HG02973 (cell line): ENCODE results near the gene KDM6A.
A peak's percentile ranks its signal among the peaks of the same experiment; 100 is the strongest.
"Not testable (repeated sequence)": the region's sequence is repeated elsewhere in the genome, so short reads cannot be mapped to it uniquely, and the experiment has no call there.

Experiments
- ATAC-seq: cut with Tn5 transposase; IDR thresholded peaks from one replicate; pipeline ENCODE4 v1.9.1; 2021; ENCODE audit warnings: moderate library complexity; ENCODE audit not compliant: unreplicated experiment

Gene KDM6A

DNA sequence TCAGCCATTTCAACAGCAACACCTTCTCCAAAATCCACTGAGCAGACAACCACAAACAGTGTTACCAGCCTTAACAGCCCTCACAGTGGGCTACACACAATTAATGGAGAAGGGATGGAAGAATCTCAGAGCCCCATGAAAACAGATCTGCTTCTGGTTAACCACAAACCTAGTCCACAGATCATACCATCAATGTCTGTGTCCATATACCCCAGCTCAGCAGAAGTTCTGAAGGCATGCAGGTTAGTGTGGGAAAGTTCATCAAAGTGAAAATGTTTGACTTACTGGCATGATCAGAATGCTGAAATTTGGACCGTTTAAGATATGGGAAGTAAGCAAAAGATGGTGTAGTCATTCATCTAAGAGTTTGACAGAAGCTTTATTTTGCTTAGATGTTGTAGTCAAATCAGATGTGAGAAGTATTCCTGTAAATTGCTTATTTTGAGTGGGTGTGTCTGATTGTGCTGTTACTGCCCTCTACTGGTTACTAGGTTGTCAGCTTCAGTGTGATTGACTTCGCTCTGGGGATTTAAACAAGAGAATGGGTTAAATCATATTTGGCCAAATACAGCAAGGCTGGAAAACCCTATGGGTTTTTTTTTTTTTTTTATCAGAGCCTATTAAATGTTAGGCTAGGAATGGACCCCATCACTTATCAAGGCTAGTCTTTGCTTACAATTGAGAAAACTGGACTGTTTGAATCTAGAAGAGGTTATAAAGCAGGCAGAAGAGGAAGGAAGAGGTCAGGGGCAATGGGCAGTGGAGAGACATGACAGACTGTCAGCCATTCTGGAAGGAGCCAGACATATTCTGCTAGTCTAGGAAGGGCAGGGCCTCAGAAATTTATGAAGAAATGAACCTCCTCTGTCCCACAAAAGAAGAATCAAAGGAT is 197.4 kb downstream of the KDM6A start:
- ATAC-seq, result no peak

DNA sequence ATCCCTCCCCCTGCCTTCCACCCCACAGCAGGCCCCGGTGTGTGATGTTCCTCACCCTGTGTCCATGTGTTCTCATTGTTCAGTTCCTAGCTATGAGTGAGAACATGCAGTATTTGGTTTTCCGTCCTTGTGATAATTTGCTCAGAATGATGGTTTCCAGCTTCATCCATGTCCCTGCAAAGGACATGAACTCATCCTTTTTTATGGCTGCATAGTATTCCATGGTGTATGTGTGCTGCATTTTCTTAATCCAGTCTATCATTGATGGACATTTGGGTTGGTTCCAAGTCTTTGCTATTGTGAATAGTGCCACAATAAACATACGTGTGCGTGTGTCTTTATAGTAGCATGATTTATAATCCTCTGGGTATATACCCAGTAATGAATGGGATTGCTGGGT is 200.0 kb downstream of the KDM6A start:
- ATAC-seq, result not testable (repeated sequence)

DNA sequence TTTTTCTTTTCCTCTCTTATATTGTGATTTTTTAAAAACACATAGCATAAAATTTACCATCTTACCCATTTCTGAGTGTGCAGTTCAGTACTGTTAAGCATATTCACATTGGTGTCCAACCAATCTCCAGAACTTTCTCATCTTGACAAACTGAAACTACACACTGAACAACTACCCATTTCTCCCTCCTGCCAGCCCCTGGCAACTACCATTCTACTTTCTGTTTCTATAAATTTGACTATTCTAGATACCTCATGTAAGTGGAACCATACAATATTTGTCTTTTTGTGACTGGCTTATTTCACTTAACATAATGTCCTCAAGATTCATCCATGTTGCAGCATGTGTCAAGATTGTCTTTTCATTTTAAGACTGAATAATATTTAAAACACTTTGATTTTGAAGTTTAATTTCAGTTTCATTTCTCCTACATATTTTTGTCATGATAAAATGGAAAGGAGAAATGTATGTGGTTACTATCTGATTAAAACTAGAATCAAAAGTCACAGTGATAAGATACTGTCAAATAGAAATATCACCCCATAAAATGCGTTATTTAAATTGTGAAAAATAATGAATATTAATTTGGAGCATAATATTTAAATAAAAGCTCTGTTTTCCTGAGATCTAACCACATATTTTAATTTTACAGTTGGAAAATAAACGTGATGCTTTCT is 204.9 kb downstream of the KDM6A start:
- ATAC-seq, result peak; percentile 54

DNA sequence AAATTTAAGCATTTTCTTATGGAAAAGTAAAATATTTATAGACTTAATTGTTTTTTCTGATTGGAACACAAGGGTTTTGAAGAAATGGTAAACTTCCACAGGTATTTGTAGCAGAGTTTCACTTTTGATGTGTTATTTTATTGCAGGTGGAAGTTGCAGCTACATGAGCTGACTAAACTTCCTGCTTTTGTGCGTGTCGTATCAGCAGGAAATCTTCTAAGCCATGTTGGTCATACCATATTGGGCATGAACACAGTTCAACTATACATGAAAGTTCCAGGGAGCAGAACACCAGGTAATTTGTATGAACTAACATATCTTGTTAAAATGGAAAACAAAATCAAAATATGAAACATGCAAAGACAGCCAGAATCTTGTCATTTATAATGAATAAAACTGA is 210.3 kb downstream of the KDM6A start:
- no peak for ATAC-seq

DNA sequence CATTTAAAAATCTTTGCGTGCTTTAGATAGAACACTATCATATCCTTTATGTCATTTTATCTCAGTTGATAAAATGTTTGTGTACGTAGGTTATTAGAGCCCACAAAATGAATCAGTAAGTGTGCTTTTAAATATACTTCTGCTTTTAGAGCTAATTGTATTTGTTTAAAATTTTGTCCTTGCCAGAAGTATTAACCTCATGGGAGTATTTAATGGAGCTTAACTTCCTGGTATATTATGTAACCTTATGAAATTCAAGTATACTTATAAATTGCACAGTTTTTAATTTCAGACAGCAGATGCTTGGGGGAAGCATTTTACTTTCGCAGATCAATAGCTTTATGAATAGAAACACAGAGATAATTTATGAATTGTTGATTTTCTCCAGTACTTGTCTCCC is 237.5 kb downstream of the KDM6A start:
- no peak for ATAC-seq

- no peak for ATAC-seq
Measured at GRCh38 chrX:45126158-45126557, 253.2 kb downstream of the KDM6A start.

GRCh38 chrX:45128896-45129454 is 256.0 kb downstream of the KDM6A start:
- ATAC-seq, result no peak

DNA sequence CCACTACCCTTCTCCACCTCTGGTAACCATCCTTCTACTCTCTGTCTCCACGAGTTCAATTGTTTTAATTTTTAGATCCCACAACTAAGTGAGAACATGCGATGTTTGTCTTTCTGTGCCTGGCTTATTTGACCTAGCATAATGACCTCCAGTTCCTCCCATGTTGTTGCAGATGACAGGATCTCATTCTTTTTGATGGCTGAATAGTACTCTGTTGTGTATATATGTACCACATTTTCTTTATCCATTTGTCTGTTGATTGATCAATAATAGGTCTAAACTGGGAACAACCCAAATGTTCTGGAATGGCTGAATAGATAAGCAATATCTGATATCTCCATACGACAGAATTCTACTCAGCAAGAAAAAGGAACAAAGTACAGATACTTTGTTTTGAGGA is 260.5 kb downstream of the KDM6A start:
- ATAC-seq, result no peak

GRCh38 chrX:45134315-45134731 is 261.3 kb downstream of the KDM6A start:
- ATAC-seq, result no peak

DNA sequence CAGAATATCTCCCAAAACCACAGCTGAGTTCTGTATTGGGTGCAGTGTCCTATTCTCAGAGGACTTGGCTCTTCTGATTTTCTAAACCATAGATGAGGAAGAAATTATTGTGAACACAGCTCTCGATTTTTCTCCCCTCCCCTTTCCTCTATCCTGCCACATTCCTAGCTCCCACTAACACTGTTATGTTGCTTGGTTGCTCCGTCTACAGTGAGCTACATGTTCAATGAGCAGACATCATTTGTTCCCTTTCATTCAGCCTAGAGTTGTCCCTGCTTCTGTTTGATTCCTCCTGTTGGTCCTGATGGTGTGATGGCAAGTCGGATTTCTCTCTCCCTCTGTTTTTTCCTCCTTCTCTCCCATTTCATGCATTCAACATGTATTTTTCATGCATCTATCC is 261.8 kb downstream of the KDM6A start:
- no peak for ATAC-seq

DNA sequence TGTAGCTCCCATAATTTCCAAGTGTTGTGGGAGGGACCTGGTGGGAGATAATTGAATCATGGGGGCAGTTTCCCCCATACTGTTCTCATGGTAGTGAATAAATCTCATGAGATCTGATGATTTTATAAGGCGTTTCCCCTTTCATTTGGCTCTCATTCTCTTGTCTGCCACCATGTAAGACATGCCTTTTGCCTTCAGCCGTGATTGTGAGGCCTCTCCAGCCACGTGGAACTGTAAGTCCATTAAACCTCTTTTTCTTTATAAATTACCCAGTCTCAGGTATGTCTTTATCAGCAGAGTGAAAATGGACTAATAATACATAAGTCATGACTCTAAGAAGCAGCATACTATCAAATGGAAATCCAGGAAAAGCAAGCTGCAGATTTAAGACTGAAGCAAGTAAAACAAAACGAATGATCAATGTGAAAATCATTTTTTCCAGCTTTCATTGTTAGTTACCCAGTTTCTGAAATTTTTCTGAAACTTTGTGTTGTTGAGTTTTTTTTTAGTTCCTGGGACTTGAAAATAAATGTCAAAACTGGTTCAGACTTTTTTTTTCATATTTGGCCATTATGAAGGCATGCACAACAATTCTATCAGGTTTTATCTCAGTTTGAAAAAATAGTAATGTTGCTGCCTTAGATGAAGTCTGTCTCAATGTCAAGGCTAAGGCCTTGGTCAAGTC is 262.5 kb downstream of the KDM6A start:
- ATAC-seq, result not testable (repeated sequence)

GRCh38 chrX:45137531-45137930 is 264.5 kb downstream of the KDM6A start:
- no peak for ATAC-seq

- no peak for ATAC-seq
Measured at GRCh38 chrX:45138525-45138924, 265.5 kb downstream of the KDM6A start.

DNA sequence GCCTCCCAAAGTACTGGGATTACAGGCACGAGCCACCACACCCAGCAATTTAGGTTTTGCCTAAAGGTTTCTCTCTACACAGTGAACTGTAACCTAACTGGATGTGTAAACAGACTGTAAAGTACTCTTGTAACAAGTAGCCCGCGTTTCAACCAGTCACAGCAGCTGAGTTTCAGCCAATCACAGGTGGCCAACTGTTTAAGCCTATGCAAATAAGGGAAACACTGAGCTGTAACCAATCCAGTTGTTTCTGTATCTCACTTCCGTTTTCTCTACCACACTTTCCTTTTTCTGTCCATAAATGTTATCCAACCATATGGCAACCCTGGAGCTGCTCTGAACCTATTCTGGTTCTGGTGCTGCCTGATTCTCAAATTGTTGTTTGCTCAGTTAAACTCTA is 267.8 kb downstream of the KDM6A start:
- no peak for ATAC-seq

DNA sequence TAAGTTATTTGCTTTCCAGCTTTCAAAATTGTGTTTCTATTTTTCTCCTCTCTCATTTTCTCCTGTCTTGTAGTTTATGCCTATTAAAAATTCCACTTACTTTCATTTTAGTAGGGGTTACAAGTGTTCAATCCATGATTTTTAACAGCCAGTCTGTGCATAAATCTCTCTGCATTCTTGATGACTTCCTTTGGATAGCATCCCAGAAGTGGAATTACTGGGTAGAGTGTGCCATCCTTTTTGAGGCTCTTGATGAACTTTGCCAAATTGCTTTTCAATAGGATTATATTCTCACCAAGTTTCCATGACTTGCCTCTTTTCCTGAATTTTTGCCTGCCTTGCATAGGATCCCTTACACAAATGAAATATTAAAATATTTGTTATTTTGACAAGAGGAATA is 269.2 kb downstream of the KDM6A start:
- ATAC-seq, result no peak

DNA sequence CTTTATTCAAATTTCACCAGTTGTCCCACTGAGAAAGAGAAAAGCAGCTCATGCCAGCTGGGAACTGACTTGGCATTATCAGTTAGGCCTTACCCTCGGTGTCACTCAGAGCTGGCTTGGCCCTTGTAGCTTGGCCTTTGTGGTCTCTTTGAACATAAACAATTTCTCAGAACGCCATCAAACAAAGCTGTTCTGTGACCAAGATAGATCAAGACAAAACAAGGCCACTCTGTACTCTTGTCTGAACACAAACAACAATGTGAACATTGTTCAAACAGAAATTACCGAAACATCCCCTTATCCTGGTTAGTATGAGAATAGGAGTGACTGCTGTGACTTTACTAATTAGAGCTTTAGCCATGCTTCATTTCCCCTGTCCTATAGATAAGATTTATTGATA is 270.5 kb downstream of the KDM6A start:
- ATAC-seq, result no peak

DNA sequence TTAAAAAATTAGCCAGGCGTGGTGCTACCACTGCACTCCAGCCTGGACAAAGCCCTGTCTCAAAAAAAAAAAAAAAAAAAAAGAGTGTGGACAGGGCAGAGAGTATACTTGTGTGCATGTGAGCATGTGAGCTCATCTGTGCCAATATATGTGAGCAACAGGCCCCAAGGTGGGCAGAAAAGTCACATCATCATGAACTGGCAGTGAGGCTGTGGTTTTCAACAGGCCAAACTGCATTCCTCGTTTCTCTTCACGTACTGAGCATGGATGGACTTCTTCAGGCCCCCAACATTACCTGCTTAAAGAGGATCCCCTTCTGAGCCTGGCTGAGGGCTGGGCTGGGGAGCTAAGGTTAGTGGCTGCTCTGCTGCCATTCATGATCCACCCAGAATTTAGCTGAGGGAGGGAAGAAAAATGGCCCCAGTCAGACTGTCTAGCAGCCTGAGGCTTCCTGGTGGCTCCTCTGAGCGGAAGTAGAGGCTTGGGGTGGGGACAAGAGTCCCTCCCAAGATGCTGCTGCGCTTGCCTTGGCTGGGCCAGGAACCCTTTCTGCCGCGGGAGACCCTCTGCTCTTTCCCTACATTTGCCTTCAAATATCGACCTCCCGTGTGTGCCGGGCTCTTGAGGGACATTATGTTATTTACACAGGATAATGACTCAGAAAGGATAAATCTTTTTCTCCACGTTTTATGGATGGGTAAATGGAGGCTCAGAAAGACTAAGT is 272.7 kb downstream of the KDM6A start:
- ATAC-seq, result no peak

DNA sequence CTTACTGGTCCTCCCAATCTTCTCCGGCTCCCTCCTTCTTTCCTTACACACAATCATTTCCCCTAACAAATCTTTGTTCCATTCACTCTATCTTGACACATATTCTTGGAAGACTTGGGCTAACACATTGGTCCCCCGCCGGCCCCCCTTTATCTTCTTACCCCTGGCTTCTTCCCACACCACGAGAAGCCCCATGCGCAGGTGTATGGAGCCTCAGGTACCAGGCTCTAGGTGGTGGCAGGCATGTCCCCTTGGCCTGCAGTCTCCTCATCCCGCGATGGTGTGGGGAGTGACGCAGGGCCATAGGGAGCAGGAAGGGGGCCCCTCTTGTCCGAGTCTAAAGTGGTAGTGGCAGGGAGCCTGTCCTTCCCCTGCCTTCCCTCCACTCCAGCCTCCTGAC is 277.8 kb downstream of the KDM6A start:
- no peak for ATAC-seq

DNA sequence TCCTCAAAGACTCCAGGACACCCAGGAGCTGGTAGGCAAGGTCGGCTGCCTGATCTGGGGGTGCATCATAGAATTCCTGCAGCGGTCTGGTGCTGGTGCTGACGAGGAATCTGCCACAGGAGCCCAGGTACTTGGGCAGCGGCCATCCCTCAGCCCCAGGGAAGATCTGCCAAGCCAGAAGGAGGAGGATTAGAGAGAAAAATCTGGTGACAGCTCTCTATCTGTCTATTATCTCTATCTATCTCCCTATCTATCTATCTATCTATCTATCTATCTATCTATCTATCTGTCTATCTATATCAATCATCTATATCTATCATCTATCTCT is 281.0 kb downstream of the KDM6A start:
- no peak for ATAC-seq

- ATAC-seq, result no peak
Measured at GRCh38 chrX:45154462-45154861, 281.5 kb downstream of the KDM6A start.

DNA sequence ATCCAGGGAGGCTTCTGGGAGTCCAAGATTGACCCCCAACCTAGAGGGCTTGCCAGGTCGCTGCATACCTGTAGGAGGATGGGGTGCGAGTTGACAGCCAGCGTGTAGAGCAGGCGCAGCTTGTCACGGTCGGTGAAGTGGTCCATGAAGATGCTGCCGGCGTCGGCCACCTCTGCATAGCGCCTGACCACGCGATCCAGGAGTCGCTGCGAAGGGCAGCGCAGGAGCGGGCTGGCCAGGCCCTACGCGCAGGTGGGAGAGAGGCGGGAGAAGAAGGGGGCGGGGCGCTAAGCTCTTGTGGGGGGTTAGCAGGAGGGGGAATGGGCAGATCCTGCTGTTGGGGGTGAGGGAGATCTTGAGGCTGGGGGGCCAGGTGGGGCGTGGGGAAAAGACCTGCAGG is 284.7 kb downstream of the KDM6A start:
- no peak for ATAC-seq
